Activated naive CD4-positive, alpha-beta T cell treated with anti-CD3 and anti-CD28 coated beads, Interleukin-2, amount 50 U/mL, for 72 hours (primary cell): Measurements from ENCODE around the gene ADAMTS3. TPM values are rescaled to one million over a fixed set of nuclear protein-coding genes. Genes with fewer than 3 reads are reported as not detected.
"Not testable (repeated sequence)": the region's sequence is repeated elsewhere in the genome, so short reads cannot be mapped to it uniquely, and the experiment has no call there.

Experiments used
- ATAC-seq, 2 donors: fragments of 150-1000 bp; cut with Tn5 transposase; 2 replicates each; pipeline ENCODE4 v1.10.0; 2021; ENCODE audit warnings: mild to moderate bottlenecking in 2 of 2, moderate library complexity in 2 of 2
- DNase-seq, 2 donors: peaks; one replicate each; pipeline ENCODE4 v3.0.0; 2021 to 2022; ENCODE audit warnings: low spot score in 2 of 2
- H3K27ac Mint-ChIP-seq, 2 donors: one replicate each; pipeline ENCODE4 v1.8.0; 2022; ENCODE audit warnings: mild to moderate bottlenecking in 2 of 2, mixed read lengths in 2 of 2
- H3K36me3 Mint-ChIP-seq, 2 donors: one replicate each; pipeline ENCODE4 v1.8.0; 2022; ENCODE audit warnings: mixed read lengths in 2 of 2
- H3K9me3 Mint-ChIP-seq, 2 donors: one replicate each; pipeline ENCODE4 v1.8.0; 2022; ENCODE audit warnings: mixed read lengths in 2 of 2
- total RNA-seq, 2 donors: library from RNA; stranded (reverse); gene quantifications; one replicate each; pipeline ENCODE4 v1.2.3, GENCODE V29; 2022

The ADAMTS3 gene
- total RNA-seq, 2 donors from 2014 or later: not detected

DNA sequence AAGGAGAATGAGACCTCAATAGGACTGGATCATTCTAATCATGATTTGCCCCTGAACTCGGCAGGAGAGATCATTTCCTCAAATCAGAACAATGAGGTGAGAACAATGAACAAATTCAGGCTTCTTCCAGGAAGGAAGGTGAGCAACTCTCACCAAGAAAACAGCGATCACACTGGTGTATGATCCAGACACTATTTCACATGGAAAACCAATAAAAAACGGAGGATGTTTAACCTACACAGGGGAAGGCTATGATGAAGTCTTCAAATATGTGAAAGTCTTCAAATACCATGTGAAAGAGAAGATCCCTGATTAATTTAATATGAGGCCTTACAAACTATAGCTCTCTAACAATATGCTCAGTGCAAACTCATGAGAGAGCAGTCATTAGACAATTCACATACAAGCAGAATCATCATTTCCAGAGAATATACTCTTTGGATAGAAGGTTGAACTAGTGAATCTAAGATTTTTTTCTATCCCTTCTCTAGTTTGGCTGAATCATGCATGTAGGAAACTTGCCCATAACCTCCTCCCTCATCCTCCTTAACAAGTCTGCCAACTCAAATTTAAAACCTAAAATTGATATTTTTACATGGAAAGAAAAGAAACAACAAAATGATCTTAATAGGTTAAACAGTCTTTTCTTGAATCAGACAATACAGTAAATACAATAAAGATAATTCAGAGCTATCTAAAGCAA lies 122.5 kb downstream of the ADAMTS3 start:
- Mint-ChIP-seq H3K36me3 (no peaks in the 10 kb centered on the region), H3K27ac (no peak overlapping the region), H3K9me3 (peaks cover 0 to 4% of the 10 kb centered on the region in 2 donors)
- no peak for ATAC-seq
- DNase-seq: no peak

DNA sequence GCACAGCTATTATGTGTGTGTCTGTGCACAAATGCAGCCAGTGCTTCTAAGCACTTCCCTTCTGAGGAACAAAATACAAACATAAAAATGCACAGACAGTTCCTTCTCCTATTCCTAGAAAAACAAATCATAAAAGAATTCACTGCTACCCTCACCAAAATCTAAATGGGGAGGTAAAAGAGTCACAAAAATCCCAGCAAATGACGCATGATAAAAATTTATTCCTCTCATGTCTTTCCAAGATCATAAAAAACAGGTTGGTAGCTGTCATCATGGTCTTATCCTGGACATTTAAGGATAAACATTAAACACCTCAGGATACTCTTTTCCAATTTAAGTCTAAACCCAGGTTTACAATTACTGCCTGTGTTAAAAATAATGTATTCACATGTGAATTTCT lies 124.9 kb downstream of the ADAMTS3 start:
- Mint-ChIP-seq H3K9me3 (peaks cover 0 to 4% of the 10 kb centered on the region in 2 donors), H3K36me3 (no peaks in the 10 kb centered on the region), H3K27ac (no peak overlapping the region)
- ATAC-seq (no peak), DNase-seq (no peak)

DNA sequence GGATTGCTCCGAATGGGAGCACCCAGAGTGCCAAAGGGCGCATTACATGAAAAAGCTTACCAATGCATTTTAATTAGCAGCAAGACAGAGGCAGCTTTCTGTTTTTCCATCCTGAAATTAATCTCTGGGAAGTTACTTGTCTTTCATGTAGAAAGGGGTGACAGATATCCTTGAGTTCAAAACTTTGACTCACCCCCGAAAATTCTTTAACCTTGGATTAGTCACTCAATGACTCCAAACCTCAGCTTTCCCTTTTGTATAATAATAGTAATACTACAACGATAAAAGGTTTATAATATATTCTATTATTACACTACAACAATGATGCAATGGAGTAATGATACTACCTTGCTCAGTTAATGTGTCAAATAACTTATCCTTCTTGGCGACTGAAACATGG lies 126.3 kb downstream of the ADAMTS3 start:
- H3K9me3 Mint-ChIP-seq: peaks cover 0 to 4% of the 10 kb centered on the region in 2 donors
- ATAC-seq (no peak), DNase-seq (no peak)
- no peaks in the 10 kb centered on the region for H3K36me3 Mint-ChIP-seq
- H3K27ac Mint-ChIP-seq: no peak overlapping the region

DNA sequence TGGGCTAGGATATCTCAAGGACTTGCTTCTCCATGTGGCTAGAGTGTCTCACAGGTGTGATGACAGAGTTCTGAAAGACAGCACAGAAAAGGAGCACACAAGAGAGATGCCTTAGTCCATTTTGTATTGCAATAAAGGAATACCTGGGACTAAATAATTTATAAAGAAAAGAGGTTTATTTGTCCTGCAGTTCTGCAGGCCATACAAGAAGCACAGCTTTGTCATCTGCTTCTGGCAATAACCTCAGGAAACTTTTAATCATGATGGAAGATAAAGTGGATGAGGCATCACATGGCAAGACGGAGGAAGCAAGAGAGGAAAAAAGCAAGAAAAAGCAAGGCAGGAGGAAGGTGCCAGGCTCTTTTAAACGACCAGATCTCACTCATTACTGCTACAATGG lies 126.9 kb downstream of the ADAMTS3 start:
- no peak for DNase-seq
- Mint-ChIP-seq H3K9me3 (peaks cover 0 to 4% of the 10 kb centered on the region in 2 donors), H3K36me3 (no peaks in the 10 kb centered on the region), H3K27ac (no peak overlapping the region)
- ATAC-seq: no peak

DNA sequence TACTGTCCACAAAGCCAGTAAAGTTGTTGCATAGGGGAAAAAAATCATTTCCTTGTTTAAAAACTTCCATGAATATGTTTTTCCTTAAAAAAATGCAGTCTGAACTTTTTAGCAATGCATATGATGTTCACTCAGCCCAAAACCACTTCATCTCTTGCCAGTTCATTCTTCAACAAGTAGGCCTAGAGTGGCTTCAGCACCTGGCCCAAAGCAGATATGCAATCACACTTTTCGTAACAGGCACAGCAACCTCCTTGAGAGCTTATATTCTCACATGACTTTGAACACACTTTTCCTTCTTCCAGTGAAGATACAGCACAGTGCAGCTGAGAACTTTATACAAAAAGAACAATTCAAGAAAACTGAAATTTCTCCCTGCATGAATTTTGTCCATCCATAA lies 128.6 kb downstream of the ADAMTS3 start:
- no peak for DNase-seq
- H3K36me3 Mint-ChIP-seq: no peaks in the 10 kb centered on the region
- no peak overlapping the region for H3K27ac Mint-ChIP-seq
- peaks cover 0 to 7% of the 10 kb centered on the region in 2 donors for H3K9me3 Mint-ChIP-seq
- no peak for ATAC-seq

DNA sequence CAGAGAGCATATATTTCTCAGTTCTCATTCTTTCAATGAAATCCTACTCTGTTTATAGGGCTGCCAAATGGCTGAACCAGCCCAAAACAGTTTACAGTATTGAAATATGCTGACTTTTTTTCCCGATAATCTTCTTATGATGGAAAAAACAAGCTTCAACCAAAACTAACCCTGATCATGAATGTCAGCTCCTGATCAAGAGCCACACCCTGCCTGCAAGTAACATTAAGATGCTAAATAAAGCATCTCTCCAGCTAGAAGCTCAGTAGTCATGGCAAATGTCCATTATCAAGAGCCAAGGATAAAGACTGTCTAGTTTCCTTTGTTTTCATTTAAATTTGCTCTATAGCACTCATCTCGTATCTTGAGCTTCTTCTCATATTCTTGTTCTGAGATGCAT lies 136.0 kb downstream of the ADAMTS3 start:
- Mint-ChIP-seq H3K27ac (no peak overlapping the region), H3K36me3 (no peaks in the 10 kb centered on the region), H3K9me3 (peaks cover 0 to 6% of the 10 kb centered on the region in 2 donors)
- no peak for DNase-seq
- no peak for ATAC-seq

DNA sequence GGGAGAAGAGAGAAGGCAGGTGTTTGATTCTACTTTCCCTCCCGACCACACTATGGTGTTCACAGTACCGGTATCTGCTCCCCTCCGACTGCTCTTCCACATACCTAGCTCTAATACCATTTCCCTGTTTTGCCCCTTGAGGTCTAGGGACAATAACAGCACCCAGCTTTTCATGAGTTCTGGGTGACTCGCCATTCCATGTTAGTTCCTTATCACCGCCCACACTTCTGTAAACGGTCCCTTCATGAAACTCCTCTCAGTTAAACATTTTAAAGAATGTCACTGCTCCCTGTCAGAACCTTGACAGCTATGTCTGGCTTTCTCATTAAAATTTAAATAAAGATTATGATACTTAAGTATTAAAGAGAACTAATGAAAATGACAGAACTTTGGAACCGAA lies 136.7 kb downstream of the ADAMTS3 start:
- Mint-ChIP-seq H3K9me3 (peaks cover 1 to 6% of the 10 kb centered on the region in 2 donors), H3K27ac (no peak overlapping the region), H3K36me3 (no peaks in the 10 kb centered on the region)
- DNase-seq (no peak), ATAC-seq (no peak)

DNA sequence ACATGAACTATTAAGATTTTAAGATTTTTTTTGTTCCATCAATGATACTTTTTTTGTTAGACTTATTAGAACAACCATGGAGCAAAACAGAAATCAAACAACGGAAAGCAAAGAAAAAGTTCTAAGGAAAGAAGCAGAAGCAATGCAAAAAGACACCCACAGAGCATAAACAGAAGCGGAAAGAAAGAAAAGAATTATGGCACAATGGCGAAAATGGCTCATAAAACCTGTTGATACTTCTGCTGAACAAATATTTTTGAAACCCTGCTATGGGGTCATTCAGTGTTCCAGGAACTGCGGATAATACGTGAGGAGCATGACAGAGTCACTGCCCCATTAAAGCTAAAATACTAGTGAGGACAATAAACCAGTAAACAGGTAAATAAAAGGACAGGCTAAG lies 138.0 kb downstream of the ADAMTS3 start:
- Mint-ChIP-seq H3K9me3 (peaks cover 6% of the 10 kb centered on the region in 2 donors), H3K36me3 (no peaks in the 10 kb centered on the region), H3K27ac (no peak overlapping the region)
- no peak for ATAC-seq
- DNase-seq: no peak

DNA sequence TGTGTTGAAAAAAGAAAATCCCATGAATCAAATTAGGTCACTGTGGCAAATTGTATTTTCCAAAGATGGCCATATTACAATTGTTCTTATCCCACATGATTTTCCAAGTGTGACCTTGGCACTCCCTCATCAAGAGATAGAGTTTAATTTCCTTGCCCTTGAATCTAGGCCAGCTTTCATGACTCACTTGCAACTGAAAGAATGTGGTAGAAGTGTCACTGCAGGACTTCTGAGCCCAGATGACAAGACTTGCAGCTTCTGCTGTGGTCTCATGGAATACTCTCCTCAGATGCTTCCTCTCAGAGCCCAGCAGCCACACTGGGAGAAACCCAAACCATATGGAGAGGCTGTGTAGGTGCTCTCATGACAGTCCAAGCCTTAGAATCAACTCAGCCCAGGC lies 139.0 kb downstream of the ADAMTS3 start:
- Mint-ChIP-seq H3K27ac (no peak overlapping the region), H3K9me3 (peaks cover 2 to 6% of the 10 kb centered on the region in 2 donors), H3K36me3 (no peaks in the 10 kb centered on the region)
- ATAC-seq: no peak
- no peak for DNase-seq

DNA sequence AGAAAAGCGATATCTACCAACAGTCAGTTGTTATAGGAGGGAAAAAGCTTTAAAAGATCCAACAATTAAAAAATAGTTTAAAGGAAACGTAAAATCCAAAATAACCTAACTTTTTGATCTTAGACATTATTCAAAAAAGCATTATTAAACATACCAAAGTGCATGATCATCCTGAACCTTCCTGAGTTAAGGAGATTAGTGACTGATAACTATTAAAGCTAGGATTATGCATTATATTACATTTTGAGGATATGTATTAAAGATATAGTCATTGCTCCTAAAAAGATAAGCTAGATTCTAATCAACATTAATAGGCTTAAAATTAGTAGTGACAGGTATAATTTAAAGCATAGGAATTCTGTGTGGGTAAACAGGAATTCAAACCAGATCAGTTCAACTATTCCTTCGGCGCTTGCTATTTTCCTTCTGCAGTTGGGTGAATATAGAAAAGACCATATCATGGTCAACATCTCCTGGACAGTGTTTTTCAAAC lies 139.6 kb downstream of the ADAMTS3 start:
- no peaks in the 10 kb centered on the region for H3K36me3 Mint-ChIP-seq
- peaks cover 0 to 6% of the 10 kb centered on the region in 2 donors for H3K9me3 Mint-ChIP-seq
- no peak for DNase-seq
- ATAC-seq: no peak
- no peak overlapping the region for H3K27ac Mint-ChIP-seq

DNA sequence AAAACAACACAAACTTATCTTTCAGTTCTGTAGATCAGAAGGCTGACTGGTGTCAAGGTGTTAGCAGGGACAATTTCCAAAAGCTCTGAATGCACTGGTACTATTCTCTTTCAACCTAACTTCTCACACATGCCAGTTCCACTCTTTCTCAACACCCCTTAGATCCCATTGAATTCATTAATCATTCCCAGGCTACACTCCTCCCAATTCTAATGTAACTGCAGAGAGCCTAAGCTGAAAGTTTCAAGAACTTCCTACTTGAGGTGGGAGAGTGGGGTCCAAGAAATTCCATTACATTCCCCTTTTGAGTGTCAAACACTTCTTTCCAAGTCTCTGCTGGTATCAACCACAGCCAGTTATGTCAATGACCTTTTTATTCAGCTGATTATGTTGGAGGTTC lies 142.0 kb downstream of the ADAMTS3 start:
- Mint-ChIP-seq H3K36me3 (no peaks in the 10 kb centered on the region), H3K27ac (no peak overlapping the region), H3K9me3 (peaks cover 0 to 6% of the 10 kb centered on the region in 2 donors)
- DNase-seq (no peak), ATAC-seq (no peak)

DNA sequence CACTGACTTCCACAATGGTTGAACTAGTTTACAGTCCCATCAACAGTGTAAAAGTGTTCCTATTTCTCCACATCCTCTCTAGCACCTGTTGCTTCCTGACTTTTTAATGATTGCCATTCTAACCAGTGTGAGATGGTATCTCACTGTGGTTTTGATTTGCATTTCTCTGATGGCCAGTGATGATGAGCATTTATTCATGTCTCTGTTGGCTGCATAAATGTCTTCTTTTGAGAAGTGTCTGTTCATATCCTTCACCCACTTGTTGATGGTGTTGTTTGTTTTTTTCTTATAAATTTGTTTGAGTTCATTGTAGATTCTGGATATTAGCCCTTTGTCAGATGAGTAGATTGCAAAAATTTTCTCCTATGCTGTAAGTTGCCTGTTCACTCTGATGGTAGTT lies 143.1 kb downstream of the ADAMTS3 start:
- not testable (repeated sequence) for ATAC-seq, H3K9me3 Mint-ChIP-seq, DNase-seq, H3K36me3 Mint-ChIP-seq, H3K27ac Mint-ChIP-seq

DNA sequence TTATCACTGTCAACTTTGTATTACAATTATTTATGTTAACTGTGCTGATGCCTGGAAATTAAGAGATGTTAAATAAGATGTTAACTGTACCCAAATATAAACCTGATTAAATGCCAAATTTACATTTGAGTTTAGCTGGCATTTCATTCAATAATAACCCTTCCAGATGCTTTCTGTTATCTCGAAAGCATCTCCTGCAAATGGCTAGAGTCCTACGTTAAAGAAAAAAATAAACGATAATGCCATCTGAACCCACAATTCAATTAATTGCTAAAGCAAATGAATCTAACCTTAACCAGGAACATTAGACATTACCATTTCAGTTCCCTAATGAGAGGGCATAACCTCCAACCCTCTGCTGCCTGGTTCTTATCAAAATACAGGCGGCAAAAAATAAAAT lies 145.0 kb downstream of the ADAMTS3 start:
- ATAC-seq: no peak
- H3K9me3 Mint-ChIP-seq: peaks cover 0 to 6% of the 10 kb centered on the region in 2 donors
- DNase-seq: no peak
- H3K27ac Mint-ChIP-seq: no peak overlapping the region
- no peaks in the 10 kb centered on the region for H3K36me3 Mint-ChIP-seq

DNA sequence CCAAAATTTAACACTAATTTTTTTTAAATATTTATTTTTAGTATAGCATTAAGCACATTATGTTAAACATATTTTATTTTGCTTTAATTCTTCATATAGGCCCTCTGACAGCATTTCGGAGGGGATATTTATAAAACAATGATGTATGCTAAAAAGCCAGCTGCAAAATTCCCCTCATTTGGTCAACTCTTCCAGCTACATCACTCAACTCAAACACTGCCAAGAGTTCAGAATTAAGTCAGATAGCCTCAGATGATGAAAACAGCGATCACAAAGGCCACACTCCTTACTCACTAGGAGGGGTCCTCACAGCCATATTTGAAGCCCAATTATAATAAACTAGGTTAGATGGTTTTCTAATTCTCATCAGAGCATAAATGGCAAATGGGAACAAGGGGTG lies 146.6 kb downstream of the ADAMTS3 start:
- Mint-ChIP-seq H3K36me3 (no peaks in the 10 kb centered on the region), H3K27ac (no peak overlapping the region)

DNA sequence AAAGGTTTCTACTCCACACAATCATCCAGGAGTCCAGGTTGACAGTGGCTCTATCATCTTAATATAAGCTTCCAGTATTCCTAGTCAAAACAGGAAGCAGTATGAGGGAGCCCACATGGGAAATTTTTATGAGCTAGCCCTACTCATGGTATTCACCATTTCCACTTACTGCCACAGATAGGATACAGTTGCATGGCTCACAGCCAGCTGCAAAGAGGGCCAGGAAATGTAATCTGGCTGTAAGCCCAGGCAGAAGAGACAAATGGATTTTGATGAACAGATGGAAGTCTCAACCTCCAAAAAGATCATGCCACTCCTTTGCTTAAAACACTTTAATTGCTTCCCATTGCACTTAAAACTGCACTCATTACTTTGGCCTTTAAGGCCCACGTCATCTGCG lies 150.6 kb downstream of the ADAMTS3 start:
- no peaks in the 10 kb centered on the region for H3K36me3 Mint-ChIP-seq
- no peak for DNase-seq
- no peak overlapping the region for H3K27ac Mint-ChIP-seq
- ATAC-seq: no peak
- H3K9me3 Mint-ChIP-seq: no peaks in the 10 kb centered on the region

More for the DNA sequence above, 146.6 kb downstream of the ADAMTS3 start:
- DNase-seq (no peak), ATAC-seq (no peak)
- H3K9me3 Mint-ChIP-seq: peaks cover 0 to 6% of the 10 kb centered on the region in 2 donors

DNA sequence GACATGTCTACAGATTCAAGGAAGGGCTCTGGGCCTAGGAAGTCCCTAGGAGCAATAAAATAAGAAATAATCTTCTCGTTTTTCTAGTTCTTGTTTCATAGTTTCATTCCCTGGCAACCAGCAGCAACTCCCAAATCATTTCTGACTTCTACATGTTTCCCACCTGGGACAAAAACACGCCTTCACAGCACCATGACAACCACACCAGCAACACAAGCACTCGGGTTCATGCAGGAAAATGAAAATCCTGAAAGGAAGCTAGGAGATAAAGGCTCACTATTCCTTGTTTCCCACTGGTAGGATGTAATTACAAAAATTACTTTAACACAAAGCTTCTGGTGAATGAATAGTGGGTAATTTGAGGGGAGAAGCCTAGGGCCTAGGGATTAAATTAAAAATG lies 158.9 kb downstream of the ADAMTS3 start:
- no peaks in the 10 kb centered on the region for H3K9me3 Mint-ChIP-seq
- no peak for DNase-seq
- no peak overlapping the region for H3K27ac Mint-ChIP-seq
- no peaks in the 10 kb centered on the region for H3K36me3 Mint-ChIP-seq
- no peak for ATAC-seq

DNA sequence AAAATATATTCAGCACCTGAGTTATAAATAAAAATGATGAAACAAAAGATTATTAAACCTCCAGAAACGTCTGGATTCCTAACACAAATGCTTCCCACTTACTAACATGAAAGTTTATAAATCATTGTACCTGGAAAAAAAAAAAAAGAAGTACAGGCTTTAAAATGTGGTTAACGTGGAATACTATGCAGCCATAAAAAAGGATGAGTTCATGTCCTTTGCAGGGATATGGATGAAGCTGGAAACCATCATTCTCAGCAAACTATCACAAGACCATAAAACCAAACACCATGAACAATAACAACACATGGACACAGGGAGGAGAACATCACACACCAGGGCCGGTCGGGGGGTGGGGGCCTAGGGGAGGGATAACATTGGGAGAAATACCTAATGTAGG lies 160.5 kb downstream of the ADAMTS3 start:
- no peak overlapping the region for H3K27ac Mint-ChIP-seq
- H3K9me3 Mint-ChIP-seq: no peaks in the 10 kb centered on the region
- DNase-seq: no peak
- ATAC-seq: no peak
- no peaks in the 10 kb centered on the region for H3K36me3 Mint-ChIP-seq

DNA sequence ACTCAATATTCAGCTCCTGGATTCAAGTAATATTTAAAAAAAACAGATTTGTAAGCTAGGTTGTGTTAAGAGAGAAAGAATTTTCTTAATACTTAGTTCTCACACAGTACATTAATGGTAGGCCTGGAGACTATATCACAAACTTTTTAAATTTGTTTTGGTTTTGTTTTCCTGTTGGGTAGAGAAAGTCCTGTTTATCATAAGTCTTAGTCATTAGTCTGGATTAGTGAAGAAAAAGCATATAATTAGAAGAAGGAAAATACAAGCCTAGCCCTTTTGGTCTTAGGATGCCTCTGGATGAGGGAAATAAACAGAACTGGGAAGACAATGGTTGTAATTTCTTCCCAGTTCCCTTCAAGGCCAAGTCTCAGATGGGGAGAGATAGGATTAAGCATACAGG lies 163.6 kb downstream of the ADAMTS3 start:
- Mint-ChIP-seq H3K27ac (no peak overlapping the region), H3K9me3 (no peaks in the 10 kb centered on the region), H3K36me3 (no peaks in the 10 kb centered on the region)
- ATAC-seq (no peak), DNase-seq (no peak)
